ENCODE results near the gene CD84.
"Not testable (repeated sequence)": the region's sequence is repeated elsewhere in the genome, so short reads cannot be mapped to it uniquely, and the experiment has no call there.

CD84 gene

GRCh38 chr1:160541622-160542302 lies 37.5 kb downstream of the CD84 start:
- no peak for DNase-seq (ENCODE audit: low spot score)

- DNase-seq (ENCODE audit: low spot score) = no peak
Measured at GRCh38 chr1:160540859-160541233, 38.5 kb downstream of the CD84 start.

GRCh38 chr1:160539990-160540858 lies 39.1 kb downstream of the CD84 start:
- peak; percentile 71 for DNase-seq (ENCODE audit: low spot score)

GRCh38 chr1:160539684-160539989 lies 39.7 kb downstream of the CD84 start:
- no peak for DNase-seq (ENCODE audit: low spot score)

GRCh38 chr1:160538985-160539651 lies 40.2 kb downstream of the CD84 start:
- no peak for DNase-seq (ENCODE audit: low spot score)

- DNase-seq (ENCODE audit: low spot score) = no peak
Measured at GRCh38 chr1:160537714-160538665, 41.3 kb downstream of the CD84 start.

- DNase-seq (ENCODE audit: low spot score) = no peak
Measured at GRCh38 chr1:160534823-160535605, 44.3 kb downstream of the CD84 start.

- not testable (repeated sequence) for DNase-seq (ENCODE audit: low spot score)
Measured at GRCh38 chr1:160532557-160532813, 46.8 kb downstream of the CD84 start.

- not testable (repeated sequence) for DNase-seq (ENCODE audit: low spot score)
Measured at GRCh38 chr1:160531809-160532556, 47.3 kb downstream of the CD84 start.

GRCh38 chr1:160529401-160529952 lies 49.8 kb downstream of the CD84 start:
- DNase-seq (ENCODE audit: low spot score) = not testable (repeated sequence)

GRCh38 chr1:160523789-160524188 lies 55.5 kb downstream of the CD84 start:
- DNase-seq (ENCODE audit: low spot score) = not testable (repeated sequence)

- DNase-seq (ENCODE audit: low spot score) = peak; percentile 64
Measured at GRCh38 chr1:160522622-160523345, 56.5 kb downstream of the CD84 start, which contains the start of gene SLAMF6. Gene SLAMF6 (minus strand): TSS chr1:160523255. CDS start chr1:160523192, 63 bp downstream.

- no peak for DNase-seq (ENCODE audit: low spot score)
Measured at GRCh38 chr1:160522136-160522535, 57.2 kb downstream of the CD84 start.

GRCh38 chr1:160521554-160521953 lies 57.7 kb downstream of the CD84 start:
- DNase-seq (ENCODE audit: low spot score) = no peak

- DNase-seq (ENCODE audit: low spot score) = peak; percentile 15
Measured at GRCh38 chr1:160520999-160521398, 58.3 kb downstream of the CD84 start.

- peak; percentile 6 for DNase-seq (ENCODE audit: low spot score)
Measured at GRCh38 chr1:160520582-160520981, 58.7 kb downstream of the CD84 start.

- peak; percentile 58 for DNase-seq (ENCODE audit: low spot score)
Measured at GRCh38 chr1:160519642-160520435, 59.5 kb downstream of the CD84 start.

- DNase-seq (ENCODE audit: low spot score) = not testable (repeated sequence)
Measured at GRCh38 chr1:160517519-160517918, 61.8 kb downstream of the CD84 start.

GRCh38 chr1:160515908-160516307 lies 63.4 kb downstream of the CD84 start:
- peak; percentile 7 for DNase-seq (ENCODE audit: low spot score)

Measured in CD4-positive, alpha-beta T cell treated with Interleukin-2 at 100 ng/mL for 4 hours (primary cell).